Measurements from ENCODE around the gene RHOA.

- TF ChIP-seq LBX2 (CRISPR knock-in tag; IDR thresholded peaks at IDR 0.05; ENCODE audit: borderline replicate concordance): no peak
- TF ChIP-seq EP300 (IDR thresholded peaks at IDR 0.05; ENCODE audit: low read depth in 2 of 2, low read length in 2 of 2): no peak
- TF ChIP-seq EP300 (CRISPR knock-in tag; IDR thresholded peaks at IDR 0.05; ENCODE audit: borderline replicate concordance): no peak
- no peak for TF ChIP-seq ZBTB33 (CRISPR knock-in tag; IDR thresholded peaks at IDR 0.05)
Measured at GRCh38 chr3:49454898-49455681, 43.3 kb upstream of the RHOA start.
